ENCODE measurements around the gene PLIN5.

DNA sequence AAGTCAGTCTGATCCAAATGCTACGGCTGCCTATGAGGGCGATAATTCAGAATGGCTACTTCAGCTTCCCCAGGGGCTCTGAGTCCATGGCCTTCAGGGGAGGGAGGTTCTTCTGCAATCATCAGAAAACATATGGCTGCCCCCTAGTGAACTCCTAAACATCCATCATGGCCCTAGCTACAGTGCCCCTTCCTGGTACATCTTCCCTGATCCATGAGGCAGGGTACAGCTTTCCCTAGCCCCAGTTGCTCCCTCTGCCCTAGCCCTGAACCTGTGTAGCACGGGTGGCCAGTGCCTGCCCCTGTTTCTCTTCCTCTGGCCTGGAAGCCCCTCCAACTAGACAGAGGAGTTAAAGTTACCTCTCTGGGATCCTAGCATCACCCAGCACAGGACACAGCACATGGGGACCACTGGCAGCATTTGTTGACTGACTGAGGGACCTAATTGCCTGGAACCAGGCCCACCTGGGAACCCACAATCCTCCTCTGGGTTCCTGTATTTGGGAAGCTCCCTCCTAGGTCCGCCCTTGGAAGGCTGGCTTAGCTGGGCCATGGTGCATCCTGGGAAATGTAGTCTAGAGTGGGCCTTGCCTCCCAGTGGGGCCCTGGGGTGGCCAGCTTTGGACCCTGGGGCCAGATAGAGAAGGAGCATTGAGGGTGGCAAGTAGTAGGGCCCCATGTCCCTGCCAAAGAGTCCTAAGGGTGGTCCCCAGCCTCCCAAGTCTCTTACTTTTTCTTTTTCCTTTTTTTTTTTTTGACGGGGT, 42.2 kb upstream of the PLIN5 start:
- TF ChIP-seq, protein P1, sequence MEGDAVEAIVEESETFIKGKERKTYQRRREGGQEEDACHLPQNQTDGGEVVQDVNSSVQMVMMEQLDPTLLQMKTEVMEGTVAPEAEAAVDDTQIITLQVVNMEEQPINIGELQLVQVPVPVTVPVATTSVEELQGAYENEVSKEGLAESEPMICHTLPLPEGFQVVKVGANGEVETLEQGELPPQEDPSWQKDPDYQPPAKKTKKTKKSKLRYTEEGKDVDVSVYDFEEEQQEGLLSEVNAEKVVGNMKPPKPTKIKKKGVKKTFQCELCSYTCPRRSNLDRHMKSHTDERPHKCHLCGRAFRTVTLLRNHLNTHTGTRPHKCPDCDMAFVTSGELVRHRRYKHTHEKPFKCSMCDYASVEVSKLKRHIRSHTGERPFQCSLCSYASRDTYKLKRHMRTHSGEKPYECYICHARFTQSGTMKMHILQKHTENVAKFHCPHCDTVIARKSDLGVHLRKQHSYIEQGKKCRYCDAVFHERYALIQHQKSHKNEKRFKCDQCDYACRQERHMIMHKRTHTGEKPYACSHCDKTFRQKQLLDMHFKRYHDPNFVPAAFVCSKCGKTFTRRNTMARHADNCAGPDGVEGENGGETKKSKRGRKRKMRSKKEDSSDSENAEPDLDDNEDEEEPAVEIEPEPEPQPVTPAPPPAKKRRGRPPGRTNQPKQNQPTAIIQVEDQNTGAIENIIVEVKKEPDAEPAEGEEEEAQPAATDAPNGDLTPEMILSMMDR (IDR thresholded peaks at IDR 0.05): no peak
- no peak for TF ChIP-seq EP300 (IDR thresholded peaks at IDR 0.05)

Data from tibial nerve (tissue), 4 donors.